Tibial artery (tissue), 4 donors: ENCODE results near the gene KLRF2.

Source experiments
- DNase-seq, 2 donors: peaks; one replicate each; pipeline ENCODE4 v3.0.0-alpha.2; 2019
- H3K27ac ChIP-seq, 2 donors: fragments of 200-600 bp; sonication (generic) in 1 of 2; 1 replicate in 1 of 2; 2 replicates in 1 of 2; pipeline ENCODE4 v1.5.1; 2018 to 2019; ENCODE audit warnings: mild to moderate bottlenecking in 1 of 2
- H3K27me3 ChIP-seq, 2 donors: fragments of 200-600 bp; sonication (generic) in 1 of 2; one replicate each; pipeline versions ENCODE4 v1.5.1 to v1.6.0; 2016 to 2019
- H3K36me3 ChIP-seq, 3 donors: fragments of 200-600 bp; sonication (generic) in 2 of 3; one replicate each; pipeline ENCODE4 v1.5.1; 2016 to 2019; ENCODE audit warnings: mild to moderate bottlenecking in 2 of 3
- H3K4me1 ChIP-seq, 4 donors: fragments of 200-600 bp; sonication (generic) in 2 of 4; 1 replicate in 3 of 4; 2 replicates in 1 of 4; pipeline ENCODE4 v1.5.1; 2016 to 2019
- H3K4me3 ChIP-seq, 2 donors: fragments of 200-600 bp; sonication (generic) in 1 of 2; 1 replicate in 1 of 2; 2 replicates in 1 of 2; pipeline ENCODE4 v1.5.1; 2018 to 2019; ENCODE audit warnings: mild to moderate bottlenecking in 2 of 2
- H3K9me3 ChIP-seq, 3 donors: fragments of 200-600 bp; sonication (generic) in 1 of 3; one replicate each; pipeline ENCODE4 v1.5.1; 2016 to 2019
- CTCF ChIP-seq, 2 experiments: fragments of 200-600 bp in 1 of 2; fragments of 450-650 bp in 1 of 2; IDR thresholded peaks; one replicate each; pipeline ENCODE4 v1.5.1; 2017 to 2019; ENCODE audit warnings: antibody characterized with exemption in 2 of 2, mild to moderate bottlenecking in 1 of 2, moderate library complexity in 1 of 2
- intact Hi-C: fragments of 100-400 bp; cut with DNase I; formaldehyde crosslinking; loops from one replicate; pipeline ENCODE4 v1.15.0; 2023; ENCODE audit warnings: low total_unique reads

Gene KLRF2

GRCh38 chr12:9902539-9903228 lies 21.4 kb downstream of the KLRF2 start:
- no peaks in the 10 kb centered on the region for H3K4me1 ChIP-seq
- no peaks in the 10 kb centered on the region for H3K36me3 ChIP-seq
- H3K27ac ChIP-seq = no peak overlapping the region
- TF ChIP-seq CTCF (IDR thresholded peaks at IDR 0.05) = no peak
- peaks cover 0 to 6% (median 0%) of the 10 kb centered on the region in 3 donors for H3K9me3 ChIP-seq
- H3K27me3 ChIP-seq = no peaks in the 10 kb centered on the region
- no peak overlapping the region for H3K4me3 ChIP-seq
- intact Hi-C loops = no loop called here
- no peak for DNase-seq

GRCh38 chr12:9906873-9907272 lies 25.6 kb downstream of the KLRF2 start:
- Histone ChIP-seq H3K27me3 (no peaks in the 10 kb centered on the region), H3K36me3 (no peaks in the 10 kb centered on the region), H3K9me3 (peaks cover 12 to 22% (median 21%) of the 10 kb centered on the region in 3 donors), H3K4me1 (no peaks in the 10 kb centered on the region), H3K4me3 (no peak overlapping the region), H3K27ac (no peak overlapping the region)
- DNase-seq = no peak
- no peak for TF ChIP-seq CTCF (IDR thresholded peaks at IDR 0.05)
- intact Hi-C loops = no loop called here

GRCh38 chr12:9907769-9908168 lies 26.5 kb downstream of the KLRF2 start:
- intact Hi-C loops = no loop called here
- Histone ChIP-seq H3K4me1 (no peaks in the 10 kb centered on the region), H3K27ac (no peak overlapping the region), H3K9me3 (peaks cover 12 to 21% (median 16%) of the 10 kb centered on the region in 3 donors), H3K36me3 (no peaks in the 10 kb centered on the region), H3K4me3 (no peak overlapping the region), H3K27me3 (no peaks in the 10 kb centered on the region)
- DNase-seq = no peak
- TF ChIP-seq CTCF (IDR thresholded peaks at IDR 0.05) = no peak

GRCh38 chr12:9908350-9908749 lies 27.1 kb downstream of the KLRF2 start:
- H3K27ac ChIP-seq = no peak overlapping the region
- H3K9me3 ChIP-seq = peaks cover 12 to 21% (median 16%) of the 10 kb centered on the region in 3 donors
- H3K27me3 ChIP-seq = no peaks in the 10 kb centered on the region
- TF ChIP-seq CTCF (IDR thresholded peaks at IDR 0.05) = no peak
- no peak for DNase-seq
- intact Hi-C loops = no loop called here
- H3K4me3 ChIP-seq = no peak overlapping the region
- no peaks in the 10 kb centered on the region for H3K36me3 ChIP-seq
- no peaks in the 10 kb centered on the region for H3K4me1 ChIP-seq

GRCh38 chr12:9909724-9910123 lies 28.4 kb downstream of the KLRF2 start:
- Histone ChIP-seq H3K27me3 (no peaks in the 10 kb centered on the region), H3K36me3 (no peaks in the 10 kb centered on the region), H3K4me1 (no peaks in the 10 kb centered on the region), H3K4me3 (no peak overlapping the region), H3K9me3 (peaks cover 12 to 21% (median 16%) of the 10 kb centered on the region in 3 donors), H3K27ac (no peak overlapping the region)
- no peak for DNase-seq
- TF ChIP-seq CTCF (IDR thresholded peaks at IDR 0.05) = no peak
- intact Hi-C loops = no loop called here
